Neural cell (in vitro differentiated cells): ENCODE measurements around the gene SLC44A4. TPM values are rescaled to one million over a fixed set of nuclear protein-coding genes. Genes with fewer than 3 reads are reported as not detected.
A peak's percentile ranks its signal among the peaks of the same experiment; 100 is the strongest.

Experiments
- H2AFZ ChIP-seq: fragments of 200-600, 300-800 bp; sonication (generic), shearing (Covaris generic); 2 replicates; pipeline ENCODE4 v1.6.0; 2014; ENCODE audit warnings: low read depth, mild to moderate bottlenecking, antibody characterized with exemption, low read length, moderate library complexity
- H3F3A ChIP-seq: fragments of 200-600 bp; shearing (Covaris generic); 2 replicates; pipeline ENCODE4 v1.6.1; 2016; ENCODE audit warnings: mild to moderate bottlenecking, moderate library complexity, mixed read lengths, antibody characterized with exemption, low read length; ENCODE audit not compliant: insufficient read depth, poor library complexity, severe bottlenecking
- H3K27ac ChIP-seq: fragments of 200-600, 300-800 bp; sonication (generic), shearing (Covaris generic); 2 replicates; pipeline ENCODE4 v1.5.1; 2014; ENCODE audit warnings: mild to moderate bottlenecking, low read length, moderate library complexity
- H3K27me3 ChIP-seq: fragments of 300-800, 200-600 bp; sonication (generic), shearing (Covaris generic); 2 replicates; pipeline ENCODE4 v1.6.0; 2014; ENCODE audit warnings: mild to moderate bottlenecking, low read depth, low read length, moderate library complexity; ENCODE audit not compliant: insufficient read depth
- H3K36me3 ChIP-seq: fragments of 300-800, 200-600 bp; sonication (generic), shearing (Covaris generic); 2 replicates; pipeline ENCODE4 v1.5.1; 2014; ENCODE audit warnings: mild to moderate bottlenecking, antibody characterized with exemption, low read length, moderate library complexity; ENCODE audit not compliant: insufficient read depth
- H3K4me2 ChIP-seq: fragments of 300-800, 200-600 bp; sonication (generic), shearing (Covaris generic); 2 replicates; pipeline ENCODE4 v1.6.0; 2014; ENCODE audit warnings: mild to moderate bottlenecking, low read length
- H3K4me3 ChIP-seq: fragments of 300-800, 200-600 bp; sonication (generic), shearing (Covaris generic); 2 replicates; pipeline ENCODE4 v1.5.1; 2014; ENCODE audit warnings: mild to moderate bottlenecking, low read length, moderate library complexity
- H3K79me2 ChIP-seq: fragments of 200-600 bp; shearing (Covaris generic); replicated peaks from 2 replicates; pipeline ENCODE4 v1.6.0; 2014; ENCODE audit warnings: mild to moderate bottlenecking, low read length, moderate library complexity; ENCODE audit not compliant: insufficient read depth
- H3K9ac ChIP-seq: fragments of 300-800, 200-600 bp; sonication (generic), shearing (Covaris generic); 2 replicates; pipeline ENCODE4 v1.6.1; 2016; ENCODE audit warnings: mild to moderate bottlenecking, low read length, mixed read lengths
- H3K9me2 ChIP-seq: fragments of 200-600 bp; shearing (Covaris generic); 2 replicates; pipeline ENCODE4 v1.6.1; 2016; ENCODE audit warnings: mild to moderate bottlenecking, low read length, mixed read lengths; ENCODE audit not compliant: insufficient read depth
- H3K9me3 ChIP-seq: fragments of 200-600, 300-800 bp; sonication (generic), shearing (Covaris generic); 2 replicates; pipeline ENCODE4 v1.6.1; 2016; ENCODE audit warnings: mild to moderate bottlenecking, mixed run types, low read length, moderate library complexity, mixed read lengths
- H4K20me1 ChIP-seq: fragments of 200-600 bp; shearing (Covaris generic); 2 replicates; pipeline ENCODE4 v1.6.1; 2016; ENCODE audit warnings: mild to moderate bottlenecking, mixed run types; ENCODE audit not compliant: insufficient read depth
- CTCF ChIP-seq: fragments of 450-650 bp; IDR thresholded peaks from 2 replicates; pipeline ENCODE4 v1.5.1; 2014; ENCODE audit warnings: antibody characterized with exemption, mild to moderate bottlenecking, moderate library complexity; ENCODE audit not compliant: poor library complexity, severe bottlenecking
- EP300 ChIP-seq: fragments of 450-650 bp; conservative IDR thresholded peaks from 2 replicates; pipeline ENCODE4 v1.6.1; 2014; ENCODE audit warnings: antibody characterized with exemption, mild to moderate bottlenecking, moderate library complexity; ENCODE audit not compliant: poor library complexity, severe bottlenecking
- EZH2 ChIP-seq: fragments of 200-600, 300-800 bp; shearing (Covaris generic), sonication (generic); IDR thresholded peaks from 2 replicates; pipeline ENCODE4 v1.6.1; 2014; ENCODE audit warnings: antibody characterized with exemption, low read length, borderline replicate concordance, mild to moderate bottlenecking; ENCODE audit not compliant: insufficient read depth, poor library complexity, severe bottlenecking
- MXI1 ChIP-seq: fragments of 450-650 bp; conservative IDR thresholded peaks from 2 replicates; pipeline ENCODE4 v1.6.1; 2014; ENCODE audit warnings: antibody characterized with exemption, mild to moderate bottlenecking; ENCODE audit not compliant: poor library complexity, severe bottlenecking
- POLR2AphosphoS5 ChIP-seq: IDR thresholded peaks from 2 replicates; pipeline ENCODE4 v1.6.1; 2012
- RAD21 ChIP-seq: fragments of 450-650 bp; conservative IDR thresholded peaks from 2 replicates; pipeline ENCODE4 v1.6.1; 2014; ENCODE audit warnings: antibody characterized with exemption, mild to moderate bottlenecking, moderate library complexity
- SMC3 ChIP-seq: fragments of 450-650 bp; conservative IDR thresholded peaks from 2 replicates; pipeline ENCODE4 v1.6.1; 2014; ENCODE audit warnings: antibody characterized with exemption, mild to moderate bottlenecking, moderate library complexity; ENCODE audit not compliant: poor library complexity
- TAF1 ChIP-seq: IDR thresholded peaks from 2 replicates; pipeline ENCODE4 v1.6.1; 2012; ENCODE audit warnings: low read depth
- polyA plus RNA-seq: library from polyadenylated mRNA; depleted of rRNA; stranded (reverse); fragments of >200 nt; gene quantifications from 2 replicates; pipeline ENCODE4 v1.2.3, GENCODE V29; 2014
- TF ChIP-seq, protein P1 (sequence below): IDR thresholded peaks from 2 replicates; pipeline ENCODE4 v1.6.1; 2012; ENCODE audit warnings: borderline replicate concordance

SLC44A4 gene
- polyA plus RNA-seq, 1 donor from 2014 or later = 0.09 TPM

- Histone ChIP-seq H2AFZ (no peak overlapping the region), H3K36me3 (peaks cover 6% of the 10 kb centered on the region), H3K9ac (peak overlapping the region; percentile 76), H3K4me3 (peak overlapping the region; percentile 98), H4K20me1 (no peaks in the 10 kb centered on the region), H3K4me2 (no peak overlapping the region), H3K9me2 (no peaks in the 10 kb centered on the region), H3K9me3 (no peaks in the 10 kb centered on the region), H3K27me3 (no peaks in the 10 kb centered on the region), H3K27ac (no peak overlapping the region), H3F3A (peaks cover 4% of the 10 kb centered on the region), H3K79me2 (peaks cover 35% of the 10 kb centered on the region)
- TF ChIP-seq MXI1 (no peak), POLR2AphosphoS5 (no peak)
- TF ChIP-seq, protein P1, sequence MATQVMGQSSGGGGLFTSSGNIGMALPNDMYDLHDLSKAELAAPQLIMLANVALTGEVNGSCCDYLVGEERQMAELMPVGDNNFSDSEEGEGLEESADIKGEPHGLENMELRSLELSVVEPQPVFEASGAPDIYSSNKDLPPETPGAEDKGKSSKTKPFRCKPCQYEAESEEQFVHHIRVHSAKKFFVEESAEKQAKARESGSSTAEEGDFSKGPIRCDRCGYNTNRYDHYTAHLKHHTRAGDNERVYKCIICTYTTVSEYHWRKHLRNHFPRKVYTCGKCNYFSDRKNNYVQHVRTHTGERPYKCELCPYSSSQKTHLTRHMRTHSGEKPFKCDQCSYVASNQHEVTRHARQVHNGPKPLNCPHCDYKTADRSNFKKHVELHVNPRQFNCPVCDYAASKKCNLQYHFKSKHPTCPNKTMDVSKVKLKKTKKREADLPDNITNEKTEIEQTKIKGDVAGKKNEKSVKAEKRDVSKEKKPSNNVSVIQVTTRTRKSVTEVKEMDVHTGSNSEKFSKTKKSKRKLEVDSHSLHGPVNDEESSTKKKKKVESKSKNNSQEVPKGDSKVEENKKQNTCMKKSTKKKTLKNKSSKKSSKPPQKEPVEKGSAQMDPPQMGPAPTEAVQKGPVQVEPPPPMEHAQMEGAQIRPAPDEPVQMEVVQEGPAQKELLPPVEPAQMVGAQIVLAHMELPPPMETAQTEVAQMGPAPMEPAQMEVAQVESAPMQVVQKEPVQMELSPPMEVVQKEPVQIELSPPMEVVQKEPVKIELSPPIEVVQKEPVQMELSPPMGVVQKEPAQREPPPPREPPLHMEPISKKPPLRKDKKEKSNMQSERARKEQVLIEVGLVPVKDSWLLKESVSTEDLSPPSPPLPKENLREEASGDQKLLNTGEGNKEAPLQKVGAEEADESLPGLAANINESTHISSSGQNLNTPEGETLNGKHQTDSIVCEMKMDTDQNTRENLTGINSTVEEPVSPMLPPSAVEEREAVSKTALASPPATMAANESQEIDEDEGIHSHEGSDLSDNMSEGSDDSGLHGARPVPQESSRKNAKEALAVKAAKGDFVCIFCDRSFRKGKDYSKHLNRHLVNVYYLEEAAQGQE = no peak
Observed at GRCh38 chr6:31899882-31900722, 21.3 kb upstream of the SLC44A4 start.

- H3K9me3 ChIP-seq = no peaks in the 10 kb centered on the region
- H3K4me2 ChIP-seq = no peak overlapping the region
- TF ChIP-seq EP300 (no peak), SMC3 (no peak), CTCF (no peak), TAF1 (no peak), EZH2 (no peak), RAD21 (no peak), POLR2AphosphoS5 (no peak), MXI1 (no peak)
- TF ChIP-seq, protein P1 = no peak
- peaks cover 35% of the 10 kb centered on the region for H3K79me2 ChIP-seq
- H3K27me3 ChIP-seq = no peaks in the 10 kb centered on the region
- H2AFZ ChIP-seq = no peak overlapping the region
- peaks cover 6% of the 10 kb centered on the region for H3K36me3 ChIP-seq
- no peaks in the 10 kb centered on the region for H4K20me1 ChIP-seq
- H3K9ac ChIP-seq = no peak overlapping the region
- no peak overlapping the region for H3K27ac ChIP-seq
- H3F3A ChIP-seq = peaks cover 4% of the 10 kb centered on the region
- H3K9me2 ChIP-seq = no peaks in the 10 kb centered on the region
- peak overlapping the region; percentile 98 for H3K4me3 ChIP-seq
Observed at GRCh38 chr6:31899215-31899614, 20.4 kb upstream of the SLC44A4 start.
